IMR-90 (cell line): ENCODE measurements around the gene SPHK1.

Source experiments
- CHD1 ChIP-seq: IDR thresholded peaks from 2 replicates; pipeline ENCODE4 v1.6.1; 2012; ENCODE audit warnings: low read depth, low read length, improper control_type of control experiment
- POLR2A ChIP-seq: IDR thresholded peaks from 2 replicates; pipeline ENCODE4 v1.6.1; 2012; ENCODE audit warnings: mild to moderate bottlenecking, low read depth, low read length
- RFX5 ChIP-seq: IDR thresholded peaks from 2 replicates; pipeline ENCODE4 v1.8.0; 2012; ENCODE audit warnings: low read depth, mild to moderate bottlenecking, low read length, moderate library complexity
- TF ChIP-seq, protein P1 (sequence below): conservative IDR thresholded peaks from 2 replicates; pipeline ENCODE4 v1.5.1; 2012; ENCODE audit warnings: mild to moderate bottlenecking, low read depth, low read length, improper control_type of control experiment

- TF ChIP-seq, protein P1, sequence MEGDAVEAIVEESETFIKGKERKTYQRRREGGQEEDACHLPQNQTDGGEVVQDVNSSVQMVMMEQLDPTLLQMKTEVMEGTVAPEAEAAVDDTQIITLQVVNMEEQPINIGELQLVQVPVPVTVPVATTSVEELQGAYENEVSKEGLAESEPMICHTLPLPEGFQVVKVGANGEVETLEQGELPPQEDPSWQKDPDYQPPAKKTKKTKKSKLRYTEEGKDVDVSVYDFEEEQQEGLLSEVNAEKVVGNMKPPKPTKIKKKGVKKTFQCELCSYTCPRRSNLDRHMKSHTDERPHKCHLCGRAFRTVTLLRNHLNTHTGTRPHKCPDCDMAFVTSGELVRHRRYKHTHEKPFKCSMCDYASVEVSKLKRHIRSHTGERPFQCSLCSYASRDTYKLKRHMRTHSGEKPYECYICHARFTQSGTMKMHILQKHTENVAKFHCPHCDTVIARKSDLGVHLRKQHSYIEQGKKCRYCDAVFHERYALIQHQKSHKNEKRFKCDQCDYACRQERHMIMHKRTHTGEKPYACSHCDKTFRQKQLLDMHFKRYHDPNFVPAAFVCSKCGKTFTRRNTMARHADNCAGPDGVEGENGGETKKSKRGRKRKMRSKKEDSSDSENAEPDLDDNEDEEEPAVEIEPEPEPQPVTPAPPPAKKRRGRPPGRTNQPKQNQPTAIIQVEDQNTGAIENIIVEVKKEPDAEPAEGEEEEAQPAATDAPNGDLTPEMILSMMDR: no peak
- TF ChIP-seq POLR2A (no peak), RFX5 (no peak), CHD1 (no peak)
These were observed 30.1 kb upstream of the SPHK1 start for GRCh38 chr17:76354317-76354729.
